ENCODE results near the gene RBM46.

RBM46 gene

DNA sequence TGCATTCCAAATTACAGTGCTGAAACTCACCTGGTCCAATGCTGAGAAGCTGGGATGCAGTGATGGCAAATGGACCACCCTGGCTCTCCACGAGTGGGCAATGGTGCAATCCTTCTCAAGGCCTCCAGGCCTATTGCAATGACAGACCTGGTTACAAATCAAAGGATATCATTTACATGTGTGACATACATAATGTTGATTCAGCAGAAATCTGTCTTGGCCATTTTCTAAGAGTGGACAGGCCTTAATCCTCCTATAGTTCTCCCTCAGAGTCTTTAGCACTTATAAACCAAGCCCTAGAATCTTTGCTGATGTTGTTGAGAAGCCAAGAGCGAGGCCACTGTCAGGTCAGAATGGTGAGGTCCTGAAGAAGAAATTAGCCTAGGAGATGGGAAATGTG, 20.2 kb upstream of the RBM46 start:
- H3K9me2 ChIP-seq (replicated peaks; ENCODE audit: insufficient read depth, low read length) = no peaks in the 10 kb centered on the region
- H3K79me2 ChIP-seq (ENCODE audit: insufficient read depth, low read length) = no peaks in the 10 kb centered on the region
- H3K9me3 ChIP-seq (ENCODE audit: insufficient read depth, low read length) = no peaks in the 10 kb centered on the region
- no peak for TF ChIP-seq EZH2phosphoT487 (conservative IDR thresholded peaks at IDR 0.05; ENCODE audit: low read length)
- TF ChIP-seq, protein P1, sequence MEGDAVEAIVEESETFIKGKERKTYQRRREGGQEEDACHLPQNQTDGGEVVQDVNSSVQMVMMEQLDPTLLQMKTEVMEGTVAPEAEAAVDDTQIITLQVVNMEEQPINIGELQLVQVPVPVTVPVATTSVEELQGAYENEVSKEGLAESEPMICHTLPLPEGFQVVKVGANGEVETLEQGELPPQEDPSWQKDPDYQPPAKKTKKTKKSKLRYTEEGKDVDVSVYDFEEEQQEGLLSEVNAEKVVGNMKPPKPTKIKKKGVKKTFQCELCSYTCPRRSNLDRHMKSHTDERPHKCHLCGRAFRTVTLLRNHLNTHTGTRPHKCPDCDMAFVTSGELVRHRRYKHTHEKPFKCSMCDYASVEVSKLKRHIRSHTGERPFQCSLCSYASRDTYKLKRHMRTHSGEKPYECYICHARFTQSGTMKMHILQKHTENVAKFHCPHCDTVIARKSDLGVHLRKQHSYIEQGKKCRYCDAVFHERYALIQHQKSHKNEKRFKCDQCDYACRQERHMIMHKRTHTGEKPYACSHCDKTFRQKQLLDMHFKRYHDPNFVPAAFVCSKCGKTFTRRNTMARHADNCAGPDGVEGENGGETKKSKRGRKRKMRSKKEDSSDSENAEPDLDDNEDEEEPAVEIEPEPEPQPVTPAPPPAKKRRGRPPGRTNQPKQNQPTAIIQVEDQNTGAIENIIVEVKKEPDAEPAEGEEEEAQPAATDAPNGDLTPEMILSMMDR (IDR thresholded peaks at IDR 0.05; ENCODE audit: insufficient read depth, low read length, poor library complexity, severe bottlenecking) = no peak
- H4K20me1 ChIP-seq (ENCODE audit: low read depth, low read length) = no peaks in the 10 kb centered on the region
- H3K36me3 ChIP-seq (ENCODE audit: low read length) = no peaks in the 10 kb centered on the region
- H3K27ac ChIP-seq (ENCODE audit: low read depth, low read length) = no peak overlapping the region
- no peak overlapping the region for H3K9ac ChIP-seq (ENCODE audit: low read length)
- no peaks in the 10 kb centered on the region for H3K27me3 ChIP-seq (ENCODE audit: low read length)
- no peak overlapping the region for H3K4me3 ChIP-seq (ENCODE audit: insufficient read depth, low read length, poor library complexity, severe bottlenecking)
- H3F3A ChIP-seq (ENCODE audit: insufficient read depth) = no peaks in the 10 kb centered on the region
- H2AFZ ChIP-seq (ENCODE audit: low read depth, low read length, severe bottlenecking) = no peak overlapping the region
- no peak overlapping the region for H3K4me2 ChIP-seq (ENCODE audit: low read depth, low read length, poor library complexity, severe bottlenecking)

DNA sequence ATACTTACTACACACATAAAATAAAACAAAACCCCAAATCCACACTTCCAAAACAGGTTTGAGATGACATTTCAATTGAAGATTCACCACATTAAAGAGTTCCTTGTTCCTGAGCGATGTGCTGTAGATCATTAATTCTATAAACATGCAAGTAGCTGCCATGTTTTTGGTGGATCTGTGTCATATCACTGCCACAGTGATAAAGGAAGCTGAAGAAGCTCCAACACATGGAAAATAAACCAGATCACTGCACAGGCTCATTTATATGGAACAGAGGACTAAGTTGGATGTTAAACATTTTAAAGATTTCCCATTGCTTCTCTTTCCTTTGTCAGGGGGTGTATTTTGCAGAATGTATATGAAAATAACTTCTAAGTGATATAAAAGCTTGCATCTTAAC, 2.8 kb upstream of the RBM46 start:
- Histone ChIP-seq H3K27me3 (ENCODE audit: low read length) (no peaks in the 10 kb centered on the region), H3K4me3 (ENCODE audit: insufficient read depth, low read length, poor library complexity, severe bottlenecking) (no peak overlapping the region), H3K27ac (ENCODE audit: low read depth, low read length) (no peak overlapping the region), H3K36me3 (ENCODE audit: low read length) (no peaks in the 10 kb centered on the region), H3K9me3 (ENCODE audit: insufficient read depth, low read length) (no peaks in the 10 kb centered on the region), H3F3A (ENCODE audit: insufficient read depth) (no peaks in the 10 kb centered on the region), H4K20me1 (ENCODE audit: low read depth, low read length) (no peaks in the 10 kb centered on the region), H3K79me2 (ENCODE audit: insufficient read depth, low read length) (no peaks in the 10 kb centered on the region), H3K9ac (ENCODE audit: low read length) (no peak overlapping the region), H3K9me2 (replicated peaks; ENCODE audit: insufficient read depth, low read length) (no peaks in the 10 kb centered on the region), H2AFZ (ENCODE audit: low read depth, low read length, severe bottlenecking) (no peak overlapping the region), H3K4me2 (ENCODE audit: low read depth, low read length, poor library complexity, severe bottlenecking) (no peak overlapping the region)
- TF ChIP-seq, protein P1 (IDR thresholded peaks at IDR 0.05; ENCODE audit: insufficient read depth, low read length, poor library complexity, severe bottlenecking) = no peak
- no peak for TF ChIP-seq EZH2phosphoT487 (conservative IDR thresholded peaks at IDR 0.05; ENCODE audit: low read length)

DNA sequence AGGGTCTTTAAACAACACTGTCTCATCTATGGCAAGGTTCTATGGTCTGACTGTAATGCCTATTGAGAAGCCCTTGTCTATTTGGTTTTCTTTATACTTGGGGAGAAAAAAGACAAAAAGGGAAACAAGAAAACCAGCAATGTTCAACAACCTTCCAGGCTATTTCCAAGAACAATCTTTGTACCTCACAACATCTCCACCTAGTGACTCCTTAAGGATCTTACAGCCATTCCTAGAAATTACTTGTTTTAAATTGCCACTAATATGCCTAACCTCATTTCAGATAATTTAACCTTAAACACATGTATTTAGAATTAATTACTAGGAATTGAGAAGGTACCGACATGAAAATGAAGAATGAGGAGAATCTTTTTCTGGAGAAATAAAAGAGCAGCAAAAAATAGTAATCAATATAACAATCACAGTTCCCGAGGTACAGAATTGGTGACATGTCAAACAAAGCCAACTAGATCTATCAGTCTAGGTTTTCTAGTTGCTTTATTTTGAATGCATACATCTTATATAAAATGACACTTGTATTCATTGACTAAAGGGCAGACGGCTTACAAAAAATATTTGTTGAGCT, 1.6 kb upstream of the RBM46 start:
- Histone ChIP-seq H3K36me3 (ENCODE audit: low read length) (no peaks in the 10 kb centered on the region), H3K9ac (ENCODE audit: low read length) (no peak overlapping the region), H3K79me2 (ENCODE audit: insufficient read depth, low read length) (no peaks in the 10 kb centered on the region), H3K9me2 (replicated peaks; ENCODE audit: insufficient read depth, low read length) (no peaks in the 10 kb centered on the region), H4K20me1 (ENCODE audit: low read depth, low read length) (no peaks in the 10 kb centered on the region), H3K9me3 (ENCODE audit: insufficient read depth, low read length) (no peaks in the 10 kb centered on the region), H3F3A (ENCODE audit: insufficient read depth) (no peaks in the 10 kb centered on the region), H3K27me3 (ENCODE audit: low read length) (no peaks in the 10 kb centered on the region), H3K27ac (ENCODE audit: low read depth, low read length) (no peak overlapping the region), H2AFZ (ENCODE audit: low read depth, low read length, severe bottlenecking) (no peak overlapping the region), H3K4me2 (ENCODE audit: low read depth, low read length, poor library complexity, severe bottlenecking) (no peak overlapping the region), H3K4me3 (ENCODE audit: insufficient read depth, low read length, poor library complexity, severe bottlenecking) (no peak overlapping the region)
- TF ChIP-seq, protein P1 (IDR thresholded peaks at IDR 0.05; ENCODE audit: insufficient read depth, low read length, poor library complexity, severe bottlenecking) = no peak
- TF ChIP-seq EZH2phosphoT487 (conservative IDR thresholded peaks at IDR 0.05; ENCODE audit: low read length) = no peak

Data from SU-DHL-6 (cell line).